Measurements from ENCODE around the gene ZDHHC3.
"Not testable (repeated sequence)": the region's sequence is repeated elsewhere in the genome, so short reads cannot be mapped to it uniquely, and the experiment has no call there.

ZDHHC3 gene

DNA sequence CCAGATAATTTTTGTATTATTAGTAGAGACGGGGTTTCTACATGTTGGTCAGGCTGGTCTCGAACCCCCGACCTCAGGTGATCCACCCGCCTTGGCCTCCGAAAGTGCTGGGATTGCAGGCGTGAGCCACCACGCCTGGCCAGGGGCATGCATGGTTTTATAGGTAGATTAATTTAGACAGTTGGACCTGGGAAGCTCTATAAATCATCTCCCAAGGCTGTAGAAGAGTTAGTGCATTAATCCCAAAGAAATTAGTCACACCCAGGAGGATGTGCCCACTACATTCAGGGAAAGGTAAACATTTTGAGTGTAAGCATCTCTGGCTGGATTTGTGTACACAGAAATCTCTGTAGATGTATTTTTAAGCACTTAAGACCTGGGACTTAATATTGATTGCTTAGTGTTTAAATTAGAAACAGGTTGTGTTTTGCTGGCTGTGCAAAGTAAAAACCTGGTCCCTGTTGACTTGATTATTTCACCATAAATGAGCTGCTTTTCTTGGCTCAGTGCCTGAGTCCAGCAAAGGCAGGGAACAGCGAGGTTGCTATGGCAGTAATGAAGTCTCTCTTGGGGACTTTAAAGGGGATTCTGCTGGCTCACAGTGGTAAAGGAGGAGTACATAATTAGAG, 19.3 kb upstream of the ZDHHC3 start:
- no peak for FAIRE-seq

DNA sequence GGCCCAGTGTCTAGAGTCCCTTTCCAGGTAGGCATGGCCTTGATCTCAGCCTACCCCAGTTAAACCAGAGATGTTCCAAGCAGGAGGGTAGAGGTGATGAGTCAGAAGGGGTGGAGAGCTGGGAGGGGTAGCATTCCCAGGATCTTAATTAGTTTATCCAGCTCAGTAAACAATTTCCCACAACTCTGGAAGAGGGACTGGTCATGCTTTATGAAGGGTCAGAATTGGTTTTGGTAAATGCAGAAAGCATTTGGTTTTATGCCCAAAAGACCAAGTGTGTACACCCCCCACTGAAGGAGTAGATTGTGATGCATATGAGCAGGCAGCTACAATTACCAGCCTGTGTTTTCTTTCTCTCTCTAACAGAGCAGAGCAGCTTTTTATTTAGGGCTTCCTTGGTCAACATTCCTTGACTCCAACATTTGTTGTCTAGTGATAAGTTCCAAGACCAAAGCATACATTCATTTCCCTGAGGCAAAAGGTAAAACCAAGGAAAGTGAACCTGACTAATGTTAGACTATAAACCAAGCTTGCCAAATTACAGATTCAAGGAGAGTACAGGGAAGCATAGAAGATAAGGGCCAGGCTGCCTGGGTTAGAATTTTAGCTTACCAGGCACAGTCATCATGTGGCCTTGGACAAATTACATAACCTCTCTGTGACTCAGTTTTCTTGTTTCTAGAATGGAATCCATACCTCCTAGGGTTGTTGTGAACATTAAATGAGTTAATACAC, 17.7 kb upstream of the ZDHHC3 start:
- FAIRE-seq: no peak

DNA sequence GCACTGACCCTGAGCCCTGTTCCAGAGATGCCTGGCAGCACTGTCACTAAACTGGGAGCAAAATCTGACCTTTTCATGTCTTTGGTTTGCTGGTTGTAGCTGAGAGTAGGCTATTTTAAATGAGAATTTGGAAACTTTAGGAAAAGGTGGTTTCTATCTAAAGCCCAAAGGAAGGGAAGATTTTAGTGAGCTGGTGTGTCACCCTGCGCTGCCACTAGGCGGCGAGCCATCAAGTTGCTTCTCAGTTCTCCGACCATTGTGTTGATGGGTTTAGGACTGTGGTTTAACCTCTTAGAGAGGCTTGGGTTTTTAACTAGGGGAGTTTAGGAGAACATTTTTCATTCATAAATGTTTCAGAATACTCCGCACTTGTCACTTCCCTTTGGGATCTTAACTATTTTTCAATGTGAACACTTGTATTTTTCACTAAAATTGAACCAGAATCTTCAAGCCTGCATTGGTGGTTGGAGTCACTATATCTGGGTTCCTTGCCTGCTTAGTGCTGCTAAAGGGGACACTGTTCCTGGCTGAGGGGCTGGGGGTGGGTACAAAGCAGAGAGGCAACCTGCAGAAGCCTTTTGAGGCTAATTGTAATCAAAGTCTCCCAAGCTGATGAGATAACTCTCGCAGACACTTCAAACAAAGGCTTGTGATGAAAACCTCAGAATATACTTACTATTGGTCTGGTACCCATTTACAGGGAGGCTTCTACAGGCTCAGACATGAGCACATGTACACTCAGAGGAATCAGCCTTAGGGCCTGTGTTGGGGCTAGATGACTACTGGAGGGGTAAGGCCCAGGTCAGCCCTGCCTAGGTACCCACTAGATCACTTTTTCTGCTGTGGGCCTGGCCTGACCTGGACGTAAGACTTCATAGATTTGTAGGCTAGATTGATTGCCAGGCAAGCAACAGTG, 16.8 kb upstream of the ZDHHC3 start:
- FAIRE-seq: no peak

DNA sequence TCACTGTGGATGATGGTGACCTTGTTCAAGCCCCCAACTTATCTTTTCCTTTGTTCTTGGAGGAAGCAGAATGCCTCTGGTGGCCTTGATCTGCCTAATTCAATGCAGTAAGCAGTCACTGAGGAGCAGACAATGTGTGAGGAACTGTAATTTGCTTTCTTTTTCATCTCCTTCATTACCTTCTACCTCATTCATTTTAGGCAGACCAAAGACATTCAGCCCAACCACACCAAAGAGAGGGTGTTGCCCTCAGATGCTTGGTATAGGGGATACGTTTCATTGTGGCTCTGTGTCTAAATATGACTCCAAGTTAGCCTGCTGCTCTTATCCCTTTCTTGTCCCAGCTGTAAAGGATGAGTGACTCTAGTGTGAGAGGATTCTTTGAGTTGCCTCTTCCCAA, 15.4 kb upstream of the ZDHHC3 start:
- FAIRE-seq: no peak

DNA sequence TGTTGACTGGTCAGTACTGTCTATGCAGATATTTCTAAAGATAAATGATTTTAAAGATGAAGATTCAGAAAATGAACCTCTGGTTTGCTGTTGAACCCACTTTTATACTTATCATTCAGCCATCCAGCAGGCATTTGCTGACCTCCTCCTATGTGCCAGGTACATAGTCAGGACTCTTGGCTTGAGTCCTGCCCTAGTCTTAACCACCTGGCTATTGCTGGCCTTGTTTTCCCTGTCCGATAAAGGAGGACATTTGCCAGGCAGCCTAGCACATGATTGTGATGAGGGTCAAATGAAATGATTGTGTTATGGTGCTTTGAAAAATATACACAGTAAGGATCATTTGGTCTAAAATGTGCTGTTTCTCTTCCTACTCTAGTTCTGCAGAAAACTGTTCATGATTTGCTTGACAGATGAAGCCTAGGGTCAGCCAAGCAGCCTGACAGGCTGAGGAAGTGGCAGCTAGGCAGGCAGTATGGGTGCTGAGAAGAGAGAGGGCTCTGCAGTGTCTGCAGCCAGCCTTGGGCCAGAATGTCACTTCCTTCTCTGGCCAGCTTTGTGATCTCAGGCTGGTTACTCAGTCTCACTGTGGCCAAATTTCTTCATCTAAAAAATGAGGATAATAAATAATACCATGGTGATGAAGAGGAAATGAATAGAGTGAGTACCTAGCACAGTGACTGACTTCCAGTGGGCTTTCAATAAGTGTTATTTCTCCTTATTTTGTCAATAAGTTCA, 13.8 kb upstream of the ZDHHC3 start:
- FAIRE-seq: no peak

DNA sequence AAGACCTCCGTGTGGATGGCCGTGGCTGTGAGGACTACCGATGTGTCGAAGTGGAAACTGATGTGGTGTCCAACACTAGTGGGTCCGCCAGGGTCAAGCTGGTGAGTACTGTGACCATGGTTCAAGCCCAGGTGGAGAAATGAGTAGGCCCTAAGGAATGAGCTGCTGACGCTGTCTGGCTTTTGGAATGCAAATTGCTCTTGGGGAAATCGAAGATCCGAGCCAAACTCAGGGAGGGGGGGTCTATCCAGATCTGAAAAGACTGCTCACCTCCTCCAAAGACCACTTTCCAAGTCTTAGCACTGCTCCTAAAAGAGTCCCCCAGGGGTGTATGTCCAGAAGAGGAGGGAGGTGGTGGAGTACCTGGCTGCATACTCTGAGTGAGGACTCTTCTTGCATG, 13.2 kb upstream of the ZDHHC3 start:
- FAIRE-seq: no peak

DNA sequence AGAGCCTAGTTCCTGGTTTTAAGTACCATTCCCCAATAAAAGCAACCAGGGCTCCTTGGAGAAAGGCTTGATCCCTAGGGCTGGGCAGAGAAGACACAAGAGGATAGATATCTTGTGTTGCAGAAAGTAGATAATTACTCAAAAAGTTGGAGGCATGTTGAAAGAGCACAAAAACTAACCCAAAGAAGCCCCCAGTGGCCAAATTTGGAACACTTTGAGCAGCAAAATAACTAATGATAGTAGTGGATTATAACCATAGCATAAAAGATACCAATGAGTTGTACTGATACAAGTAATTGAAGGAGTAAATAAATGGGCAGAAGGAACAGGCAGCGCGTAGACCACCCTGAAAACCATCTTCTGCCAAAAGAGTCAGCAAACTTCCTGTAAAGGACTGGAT, 12.1 kb upstream of the ZDHHC3 start:
- FAIRE-seq: no peak

DNA sequence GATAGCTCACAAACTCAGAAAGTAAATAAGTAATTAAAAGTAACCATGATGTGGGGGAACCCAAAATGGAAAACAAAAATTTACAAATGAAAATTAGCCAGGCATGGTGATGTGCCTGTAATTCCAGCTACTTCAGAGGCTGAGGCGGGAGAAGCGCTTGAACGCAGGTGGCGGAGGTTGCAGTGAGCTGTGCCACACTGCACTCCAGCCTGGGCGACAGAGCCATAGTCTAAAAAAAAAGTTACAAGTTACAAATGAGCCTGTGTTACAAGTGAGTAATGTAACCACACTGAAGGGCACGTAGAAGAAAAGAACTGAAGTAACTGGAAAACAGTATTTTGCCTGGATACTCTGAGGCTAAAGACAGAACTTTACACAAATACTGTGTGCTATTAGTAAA, 11.4 kb upstream of the ZDHHC3 start:
- FAIRE-seq: no peak

DNA sequence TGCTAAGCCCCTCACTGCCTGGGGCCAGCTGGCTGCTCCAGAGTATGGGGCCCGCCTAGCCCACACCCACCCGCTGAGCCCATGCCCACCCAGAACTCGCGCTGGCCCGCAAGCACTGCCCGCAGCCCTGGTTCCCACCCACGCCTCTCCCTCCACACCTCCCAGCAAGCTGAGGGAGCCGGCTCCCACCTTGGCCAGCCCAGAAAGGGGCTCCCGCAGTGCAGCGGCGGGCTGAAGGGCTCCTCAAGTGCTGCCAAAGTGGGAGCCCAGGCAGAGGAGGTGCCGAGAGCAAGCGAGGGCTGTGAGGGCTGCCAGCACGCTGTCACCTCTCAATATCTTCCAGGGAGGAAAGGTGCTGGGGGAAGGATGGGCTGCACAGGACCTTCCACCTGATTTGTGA, 10.4 kb upstream of the ZDHHC3 start:
- not testable (repeated sequence) for FAIRE-seq

DNA sequence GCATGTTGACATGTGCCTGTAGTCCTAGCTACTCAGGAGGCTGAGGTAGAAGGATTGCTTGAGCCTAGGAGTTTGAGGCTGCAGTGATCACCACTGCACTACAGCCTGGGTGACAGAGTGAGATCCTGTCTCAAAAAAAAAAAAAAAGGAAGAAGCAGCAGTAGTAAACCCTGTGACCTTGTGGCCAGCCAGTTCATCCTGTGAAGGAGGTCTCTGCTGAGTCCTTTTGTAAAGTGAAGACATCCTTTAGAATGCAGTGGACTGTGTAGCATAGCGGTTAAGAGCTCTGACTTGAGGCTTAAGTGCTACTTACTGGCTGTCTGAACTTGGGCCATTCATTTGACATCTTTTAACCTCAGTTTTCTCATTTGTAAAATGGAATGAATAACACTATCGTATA, 8.4 kb upstream of the ZDHHC3 start:
- FAIRE-seq: no peak

DNA sequence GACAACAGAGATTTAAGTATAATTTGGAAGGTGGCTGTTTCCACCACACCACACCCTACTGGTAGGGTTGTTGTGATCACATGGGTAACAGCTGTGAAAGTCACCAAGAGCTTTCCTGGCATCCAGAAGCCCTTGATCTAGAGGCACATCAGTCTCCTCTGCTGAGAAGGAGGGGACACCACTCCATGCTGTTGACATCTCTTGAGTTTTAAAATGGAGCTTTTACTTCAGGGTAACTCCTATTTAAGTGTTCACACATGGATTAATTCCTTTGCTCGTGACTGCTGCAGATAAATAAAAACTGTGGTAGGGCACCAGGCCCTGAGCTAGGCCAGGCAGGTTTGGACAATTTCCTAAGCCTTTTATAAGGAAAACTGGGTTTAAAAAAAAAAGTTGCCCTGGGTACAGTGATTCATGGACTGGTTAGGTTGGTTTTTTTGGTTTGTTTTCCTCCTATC, 7.5 kb upstream of the ZDHHC3 start:
- no peak for FAIRE-seq

DNA sequence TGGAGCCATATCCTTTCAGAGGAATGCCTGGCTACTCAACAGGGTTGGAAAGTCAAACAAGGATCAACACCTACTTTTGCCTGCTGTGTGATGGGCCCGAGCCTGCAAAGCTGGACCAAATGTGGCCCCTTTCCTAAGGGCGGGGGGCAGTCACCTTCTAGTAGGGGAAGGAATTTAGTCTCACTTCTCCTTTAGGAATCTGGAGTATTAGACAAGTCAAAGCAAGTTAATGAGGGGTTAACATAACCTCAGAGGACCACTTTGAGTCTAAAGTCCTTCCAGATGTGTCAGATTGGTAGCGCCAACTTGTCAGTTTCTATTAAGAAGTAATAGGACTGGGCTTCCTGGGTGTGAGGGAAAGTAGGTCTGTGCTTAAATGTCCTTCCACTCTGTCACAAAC, 6.8 kb upstream of the ZDHHC3 start:
- FAIRE-seq: no peak

DNA sequence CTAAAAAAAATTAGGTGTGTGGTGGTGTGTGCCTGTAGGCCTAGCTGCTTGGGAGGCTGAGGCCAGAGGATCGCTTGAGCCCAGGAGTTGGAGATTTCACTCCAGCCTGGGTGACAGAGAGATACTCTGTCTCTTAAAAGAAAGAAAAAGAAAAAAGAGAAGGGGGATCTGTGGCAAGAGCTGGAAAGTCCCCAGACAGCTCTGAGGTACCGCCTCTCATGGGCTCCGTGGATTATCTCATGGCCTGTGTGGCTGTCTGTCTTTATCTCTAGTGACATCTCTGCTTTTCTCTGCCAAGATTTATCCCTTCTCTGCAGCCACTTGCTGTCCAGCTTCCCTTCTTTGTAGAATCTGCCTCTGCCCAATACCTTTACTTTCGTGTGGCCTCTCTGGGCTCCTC, 5.8 kb upstream of the ZDHHC3 start:
- FAIRE-seq: no peak

DNA sequence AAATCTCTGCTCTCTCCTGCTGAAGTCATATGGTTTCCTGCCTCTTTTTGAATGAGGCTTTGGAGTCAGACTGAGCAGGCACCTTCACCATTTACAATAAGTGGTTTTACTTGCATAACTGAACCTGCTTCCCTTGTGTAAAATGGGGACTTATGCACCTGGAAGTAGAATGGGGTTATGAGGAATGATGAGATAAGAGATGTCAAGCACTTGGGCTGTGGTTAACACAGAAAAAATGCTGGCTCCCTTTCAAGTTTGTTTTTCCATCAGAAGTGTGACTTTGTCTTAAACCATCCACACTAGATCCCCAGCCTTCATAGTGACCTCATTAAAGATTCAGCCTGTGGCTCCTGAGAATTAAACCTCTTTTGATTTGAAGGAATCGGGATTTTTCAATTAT, 5.2 kb upstream of the ZDHHC3 start:
- no peak for FAIRE-seq

DNA sequence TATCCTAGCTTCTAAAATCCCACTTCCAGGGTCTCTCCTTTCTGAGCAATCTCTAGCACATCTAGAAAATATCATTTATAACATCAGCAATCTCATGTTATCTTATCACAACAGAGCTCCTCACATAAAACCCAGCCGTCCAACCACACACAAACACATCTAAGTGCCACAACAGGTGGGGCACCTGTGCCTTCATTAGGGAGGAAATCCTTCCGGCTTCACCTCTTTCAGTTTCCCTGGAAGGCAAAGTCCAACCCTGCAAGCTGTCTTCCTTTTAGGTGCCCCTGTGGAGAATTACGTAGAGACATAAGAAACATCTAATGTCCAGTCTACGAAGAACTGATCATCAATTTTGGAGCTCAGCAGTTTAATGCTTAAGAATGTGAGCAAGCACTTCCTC, 1.6 kb downstream of the ZDHHC3 start:
- FAIRE-seq: no peak

DNA sequence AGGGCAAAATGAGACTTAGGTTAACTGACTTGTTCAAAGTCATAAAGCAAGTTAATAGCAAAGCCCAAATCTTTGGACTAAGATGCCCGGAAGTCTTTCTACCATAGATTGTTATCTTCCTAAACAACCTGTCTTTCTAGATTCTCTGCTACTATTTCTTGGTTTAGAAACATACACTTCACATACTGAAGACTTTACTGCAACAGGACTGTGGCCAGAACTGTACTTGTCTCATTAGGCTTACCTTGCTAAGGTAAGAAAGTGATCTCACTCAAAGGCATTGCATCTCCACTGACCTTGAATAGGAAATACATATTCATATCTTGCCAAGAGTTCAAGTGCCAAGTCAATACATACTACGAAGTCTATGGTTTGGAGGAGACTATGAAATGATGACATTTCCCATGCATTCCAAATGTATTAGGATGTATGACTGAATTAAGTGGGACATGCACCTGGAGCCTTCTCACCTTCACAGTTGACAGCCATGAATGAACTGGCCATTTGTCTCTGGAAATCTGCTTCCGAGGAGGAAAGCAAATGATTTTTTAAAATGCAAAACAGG, 5.0 kb downstream of the ZDHHC3 start:
- no peak for FAIRE-seq

DNA sequence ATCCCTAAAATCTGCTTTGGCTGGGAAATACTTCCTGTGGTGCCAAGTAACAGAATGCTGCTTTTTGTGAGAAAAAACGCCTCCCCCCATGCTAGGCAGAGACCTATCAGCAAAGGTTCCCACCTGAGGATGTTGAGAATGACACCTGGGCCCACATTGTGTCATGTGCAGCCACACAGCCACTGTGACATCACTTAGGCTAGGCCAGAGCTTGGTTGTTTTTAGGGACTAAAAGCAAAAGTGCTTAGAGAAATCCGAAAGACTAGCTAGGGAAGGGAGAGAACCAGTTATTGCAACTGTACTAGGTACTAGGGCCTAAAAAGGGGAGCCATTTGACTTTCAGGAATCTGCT, 6.2 kb downstream of the ZDHHC3 start:
- no peak for FAIRE-seq

DNA sequence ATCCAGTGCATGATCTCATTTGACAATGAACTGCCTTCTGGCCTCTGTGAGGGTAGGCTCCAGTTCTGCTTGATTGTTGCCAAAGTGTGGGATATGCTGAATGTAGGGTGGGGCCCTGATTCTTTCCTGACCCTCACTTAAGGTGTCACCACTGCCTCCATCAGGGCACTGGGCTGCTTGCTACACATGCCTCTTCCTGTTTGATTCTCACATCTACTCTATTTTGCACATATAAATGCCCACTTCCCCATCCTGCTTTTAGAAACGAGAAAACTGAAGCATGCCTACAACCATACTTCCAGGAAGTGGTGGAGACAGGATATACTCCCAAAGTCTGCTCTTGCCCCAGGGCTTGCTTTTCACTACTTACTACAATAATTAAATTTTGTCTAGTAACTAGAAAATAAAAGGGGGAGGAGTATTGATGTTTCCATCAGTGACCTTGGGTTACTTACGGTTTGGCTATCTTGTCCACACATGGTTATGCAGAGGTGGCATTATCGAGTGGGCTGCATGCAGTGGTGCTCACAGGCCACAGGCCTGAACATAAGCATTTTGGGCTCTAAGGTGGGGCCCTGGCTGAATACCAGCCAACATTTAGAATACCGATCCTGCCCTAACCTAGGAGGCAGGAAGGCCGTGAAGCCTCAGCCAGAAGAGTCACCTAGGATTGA, 6.7 kb downstream of the ZDHHC3 start:
- no peak for FAIRE-seq

DNA sequence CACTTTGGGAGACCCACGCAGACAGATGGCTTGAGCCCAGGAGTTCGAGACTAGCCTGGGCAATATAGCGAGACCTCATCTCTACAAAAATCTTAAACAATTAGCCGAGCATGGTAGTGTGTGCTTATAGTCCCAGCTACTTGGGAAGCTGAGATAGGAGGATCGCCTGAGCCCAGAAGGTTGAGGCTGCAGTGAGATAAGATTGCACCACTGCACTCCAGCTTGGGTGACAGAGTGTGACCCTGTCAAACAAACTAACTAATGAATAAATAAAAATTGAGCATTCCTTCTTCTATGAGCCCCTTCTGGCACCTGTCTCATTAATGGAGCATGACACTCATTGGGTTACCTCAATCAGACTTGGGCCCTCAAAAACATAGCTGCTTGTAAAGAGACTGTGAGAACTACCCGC, 7.5 kb downstream of the ZDHHC3 start:
- FAIRE-seq: no peak

DNA sequence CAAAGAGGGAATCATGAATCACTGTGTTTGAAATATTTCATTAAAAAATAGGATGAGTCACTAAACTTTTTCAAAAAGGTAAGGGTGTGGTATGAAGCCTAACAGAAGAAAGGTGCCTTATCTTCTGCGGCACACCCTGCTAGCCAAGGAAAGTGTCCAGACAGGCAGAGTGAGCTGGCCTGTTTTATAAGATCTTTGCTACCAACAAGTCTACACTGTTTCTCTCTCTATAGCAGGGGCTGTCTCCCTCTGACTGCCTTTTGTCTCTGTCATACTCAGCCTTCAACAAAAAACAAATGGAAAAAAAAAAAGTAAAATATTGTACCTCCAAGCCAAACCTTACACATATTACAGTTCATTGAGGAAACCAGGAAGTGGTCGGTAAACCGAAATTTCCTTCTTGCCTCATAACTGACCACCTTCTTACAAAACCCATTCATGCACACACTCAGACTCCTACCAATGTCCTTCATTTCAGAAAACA, 9.1 kb downstream of the ZDHHC3 start:
- no peak for FAIRE-seq

DNA sequence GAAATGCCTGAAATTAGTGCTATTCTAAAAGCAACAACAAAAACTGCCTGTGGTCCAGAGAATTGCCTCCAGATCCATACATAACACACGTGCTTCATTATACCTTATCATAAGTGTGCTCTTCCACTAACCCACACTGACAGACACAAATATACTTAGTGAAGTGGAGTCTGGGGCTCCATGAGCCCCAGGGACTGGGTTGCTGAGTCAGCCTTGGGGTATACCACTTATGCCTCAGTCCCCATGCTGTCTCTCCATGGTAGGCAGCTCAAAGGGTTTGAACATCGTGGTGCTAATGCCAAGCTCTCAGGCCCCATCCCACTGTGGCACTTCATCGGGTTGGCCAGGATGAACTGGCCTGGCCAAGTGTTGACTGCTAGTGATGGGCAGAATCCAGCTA, 10.8 kb downstream of the ZDHHC3 start:
- no peak for FAIRE-seq
